ENCODE results near the gene MCUR1. TPM values are rescaled to one million over a fixed set of nuclear protein-coding genes. Genes with fewer than 3 reads are reported as not detected.
A peak's percentile ranks its signal among the peaks of the same experiment; 100 is the strongest.
"Not testable (repeated sequence)": the region's sequence is repeated elsewhere in the genome, so short reads cannot be mapped to it uniquely, and the experiment has no call there.

The MCUR1 gene
- 10 to 100 TPM; 24.8 to 31.6 TPM for total RNA-seq

- ATAC-seq (replicated peaks in 1 of 2): peak; percentile 87 to 90
- H3K9me3 Mint-ChIP-seq: no peaks in the 10 kb centered on the region
- peak within 1 kb of the TSS; percentile 93 for H3K27ac Mint-ChIP-seq
- peaks cover 30% of the 10 kb centered on the region for H3K4me1 Mint-ChIP-seq (ENCODE audit: low read depth)
- peak; percentile 85 to 89 for DNase-seq
- H3K27me3 Mint-ChIP-seq (ENCODE audit: low read depth): no peaks in the 10 kb centered on the region
- peak within 1 kb of the TSS; percentile 90 to 96 for H3K4me3 Mint-ChIP-seq
- H3K36me3 Mint-ChIP-seq (ENCODE audit: insufficient read depth in 2 of 2): peaks cover 1% of the 10 kb centered on the region in 2 donors
These were observed at the start of gene MCUR1 for GRCh38 chr6:13814176-13814937. Gene MCUR1 (minus strand): TSS chr6:13814557. CDS start chr6:13814429, 128 bp downstream.

- H3K4me1 Mint-ChIP-seq (ENCODE audit: low read depth): peaks cover 5% of the 10 kb centered on the region
- peaks cover 3 to 5% of the 10 kb centered on the region in 2 donors for H3K36me3 Mint-ChIP-seq (ENCODE audit: insufficient read depth in 2 of 2)
- ATAC-seq (replicated peaks in 1 of 2) (no peak), DNase-seq (no peak)
- H3K27me3 Mint-ChIP-seq (ENCODE audit: low read depth): peaks cover 46% of the 10 kb centered on the region
- no peak overlapping the region for H3K27ac Mint-ChIP-seq
- H3K4me3 Mint-ChIP-seq: no peak overlapping the region
- H3K9me3 Mint-ChIP-seq: peaks cover 0 to 2% of the 10 kb centered on the region in 2 donors
These were observed 49.4 kb upstream of the MCUR1 start for GRCh38 chr6:13863699-13864155.

- not testable (repeated sequence) for ATAC-seq (replicated peaks in 1 of 2); H3K9me3 Mint-ChIP-seq; DNase-seq; H3K36me3 Mint-ChIP-seq (ENCODE audit: insufficient read depth in 2 of 2); H3K27ac Mint-ChIP-seq; H3K4me1 Mint-ChIP-seq (ENCODE audit: low read depth)
- H3K27me3 Mint-ChIP-seq (ENCODE audit: low read depth): peaks cover 48% of the 10 kb centered on the region
- peak overlapping the region; percentile 58 to 72 for H3K4me3 Mint-ChIP-seq
These were observed 46.3 kb upstream of the MCUR1 start for GRCh38 chr6:13860556-13861185.

- DNase-seq (no peak), ATAC-seq (replicated peaks in 1 of 2) (peak in 1 of 2 donors; percentile 32)
- Mint-ChIP-seq H3K4me1 (ENCODE audit: low read depth) (peaks cover 5% of the 10 kb centered on the region), H3K4me3 (peak overlapping the region; percentile 58 to 72), H3K9me3 (no peaks in the 10 kb centered on the region), H3K27me3 (ENCODE audit: low read depth) (peaks cover 49% of the 10 kb centered on the region), H3K36me3 (ENCODE audit: insufficient read depth in 2 of 2) (peaks cover 3 to 5% of the 10 kb centered on the region in 2 donors), H3K27ac (no peak overlapping the region)
These were observed 45.7 kb upstream of the MCUR1 start for GRCh38 chr6:13859871-13860555.

- Mint-ChIP-seq H3K9me3 (peaks cover 1 to 2% of the 10 kb centered on the region in 2 donors), H3K36me3 (ENCODE audit: insufficient read depth in 2 of 2) (no peaks in the 10 kb centered on the region), H3K27me3 (ENCODE audit: low read depth) (peaks cover 24% of the 10 kb centered on the region), H3K4me1 (ENCODE audit: low read depth) (peaks cover 12% of the 10 kb centered on the region), H3K27ac (no peak overlapping the region), H3K4me3 (no peak overlapping the region)
- DNase-seq: no peak
- ATAC-seq (replicated peaks in 1 of 2): no peak
These were observed 40.4 kb upstream of the MCUR1 start for GRCh38 chr6:13854716-13855250.

GRCh38 chr6:13853871-13854270 lies 39.5 kb upstream of the MCUR1 start:
- Mint-ChIP-seq H3K4me3 (no peak overlapping the region), H3K27ac (no peak overlapping the region), H3K27me3 (ENCODE audit: low read depth) (peaks cover 15% of the 10 kb centered on the region), H3K4me1 (ENCODE audit: low read depth) (peaks cover 8% of the 10 kb centered on the region), H3K9me3 (peaks cover 1 to 2% of the 10 kb centered on the region in 2 donors), H3K36me3 (ENCODE audit: insufficient read depth in 2 of 2) (no peaks in the 10 kb centered on the region)
- DNase-seq (no peak), ATAC-seq (replicated peaks in 1 of 2) (no peak)

- H3K27me3 Mint-ChIP-seq (ENCODE audit: low read depth): peaks cover 14% of the 10 kb centered on the region
- H3K4me3 Mint-ChIP-seq: no peak overlapping the region
- no peaks in the 10 kb centered on the region for H3K36me3 Mint-ChIP-seq (ENCODE audit: insufficient read depth in 2 of 2)
- H3K27ac Mint-ChIP-seq: no peak overlapping the region
- peaks cover 8% of the 10 kb centered on the region for H3K4me1 Mint-ChIP-seq (ENCODE audit: low read depth)
- ATAC-seq (replicated peaks in 1 of 2) (no peak), DNase-seq (no peak)
- H3K9me3 Mint-ChIP-seq: peaks cover 1 to 2% of the 10 kb centered on the region in 2 donors
These were observed 37.4 kb upstream of the MCUR1 start for GRCh38 chr6:13851803-13852202.

- ATAC-seq (replicated peaks in 1 of 2): no peak
- DNase-seq: no peak
- Mint-ChIP-seq H3K4me3 (no peak overlapping the region), H3K9me3 (peaks cover 1 to 2% of the 10 kb centered on the region in 2 donors), H3K27me3 (ENCODE audit: low read depth) (peaks cover 14% of the 10 kb centered on the region), H3K27ac (no peak overlapping the region), H3K36me3 (ENCODE audit: insufficient read depth in 2 of 2) (no peaks in the 10 kb centered on the region), H3K4me1 (ENCODE audit: low read depth) (peaks cover 8% of the 10 kb centered on the region)
These were observed 37.0 kb upstream of the MCUR1 start for GRCh38 chr6:13851330-13851729.

- not testable (repeated sequence) for ATAC-seq (replicated peaks in 1 of 2); DNase-seq; H3K9me3 Mint-ChIP-seq; H3K27ac Mint-ChIP-seq; H3K36me3 Mint-ChIP-seq (ENCODE audit: insufficient read depth in 2 of 2); H3K4me3 Mint-ChIP-seq; H3K4me1 Mint-ChIP-seq (ENCODE audit: low read depth)
- H3K27me3 Mint-ChIP-seq (ENCODE audit: low read depth): peaks cover 14% of the 10 kb centered on the region
These were observed 36.3 kb upstream of the MCUR1 start for GRCh38 chr6:13850690-13851089.

- ATAC-seq (replicated peaks in 1 of 2) (no peak), DNase-seq (no peak)
- Mint-ChIP-seq H3K4me3 (no peak overlapping the region), H3K36me3 (ENCODE audit: insufficient read depth in 2 of 2) (no peaks in the 10 kb centered on the region), H3K9me3 (peaks cover 1 to 2% of the 10 kb centered on the region in 2 donors), H3K27ac (no peak overlapping the region), H3K4me1 (ENCODE audit: low read depth) (peaks cover 8% of the 10 kb centered on the region), H3K27me3 (ENCODE audit: low read depth) (peaks cover 8% of the 10 kb centered on the region)
These were observed 34.3 kb upstream of the MCUR1 start for GRCh38 chr6:13848522-13849150.

- peaks cover 8% of the 10 kb centered on the region for H3K4me1 Mint-ChIP-seq (ENCODE audit: low read depth)
- peaks cover 1 to 2% of the 10 kb centered on the region in 2 donors for H3K9me3 Mint-ChIP-seq
- no peak overlapping the region for H3K27ac Mint-ChIP-seq
- DNase-seq: no peak
- no peak for ATAC-seq (replicated peaks in 1 of 2)
- no peak overlapping the region for H3K4me3 Mint-ChIP-seq
- H3K27me3 Mint-ChIP-seq (ENCODE audit: low read depth): peaks cover 8% of the 10 kb centered on the region
- H3K36me3 Mint-ChIP-seq (ENCODE audit: insufficient read depth in 2 of 2): no peaks in the 10 kb centered on the region
These were observed 33.1 kb upstream of the MCUR1 start for GRCh38 chr6:13847326-13848050.

GRCh38 chr6:13846841-13847240 lies 32.5 kb upstream of the MCUR1 start:
- Mint-ChIP-seq H3K9me3 (peaks cover 1 to 2% of the 10 kb centered on the region in 2 donors), H3K36me3 (ENCODE audit: insufficient read depth in 2 of 2) (no peaks in the 10 kb centered on the region), H3K27ac (no peak overlapping the region), H3K4me1 (ENCODE audit: low read depth) (peaks cover 10% of the 10 kb centered on the region), H3K4me3 (no peak overlapping the region), H3K27me3 (ENCODE audit: low read depth) (peaks cover 8% of the 10 kb centered on the region)
- DNase-seq (no peak), ATAC-seq (replicated peaks in 1 of 2) (no peak)

Data from activated T-cell treated with anti-CD3 and anti-CD28 coated beads, Interleukin-2, amount 50 U/mL, for 72 hours (primary cell).